GM23338 (cell line): ENCODE measurements around the gene FBXL4. TPM values are rescaled to one million over a fixed set of nuclear protein-coding genes. Genes with fewer than 3 reads are reported as not detected.

Experiments
- ATAC-seq: fragments of 200-7000 bp; cut with Tn5 transposase; 3 replicates; pipeline ENCODE4 v1.9.1; 2020
- DNase-seq: peaks from one replicate; pipeline ENCODE4 v3.0.0-alpha.2; 2015; ENCODE audit warnings: low spot score
- H2AFZ ChIP-seq: fragments of 200-600 bp; sonication (generic); 2 replicates; pipeline ENCODE4 v1.8.0; 2016; ENCODE audit warnings: antibody characterized with exemption, mild to moderate bottlenecking, moderate library complexity
- H3F3A ChIP-seq: fragments of 200-600 bp; sonication (generic); replicated peaks from 2 replicates; pipeline ENCODE4 v1.8.0; 2017; ENCODE audit warnings: antibody characterized with exemption, mixed run types, low read depth
- H3K27ac ChIP-seq: fragments of 200-600 bp; sonication (generic); 2 replicates; pipeline ENCODE4 v1.6.1; 2016; ENCODE audit warnings: low read depth
- H3K27me3 ChIP-seq: fragments of 200-600 bp; sonication (generic); 2 replicates; pipeline ENCODE4 v1.8.0; 2016; ENCODE audit warnings: mild to moderate bottlenecking, mixed run types, moderate library complexity; ENCODE audit not compliant: insufficient read depth
- H3K36me3 ChIP-seq: fragments of 200-600 bp; sonication (generic); 2 replicates; pipeline ENCODE4 v1.8.0; 2016; ENCODE audit warnings: mild to moderate bottlenecking; ENCODE audit not compliant: insufficient read depth
- H3K4me1 ChIP-seq: fragments of 200-600 bp; sonication (generic); 2 replicates; pipeline ENCODE4 v1.8.0; 2016; ENCODE audit warnings: mild to moderate bottlenecking, moderate library complexity; ENCODE audit not compliant: insufficient read depth
- H3K4me2 ChIP-seq: fragments of 200-600 bp; sonication (generic); 2 replicates; pipeline ENCODE4 v1.7.1; 2017; ENCODE audit warnings: mixed run types
- H3K4me3 ChIP-seq: fragments of 200-600 bp; sonication (generic); 2 replicates; pipeline ENCODE4 v1.6.1; 2016; ENCODE audit warnings: mixed run types
- H3K79me2 ChIP-seq: fragments of 200-600 bp; sonication (generic); replicated peaks from 2 replicates; pipeline ENCODE4 v1.8.0; 2017; ENCODE audit warnings: mild to moderate bottlenecking; ENCODE audit not compliant: insufficient read depth
- H3K9me2 ChIP-seq: fragments of 200-600 bp; sonication (generic); 2 replicates; pipeline ENCODE4 v1.8.0; 2017; ENCODE audit not compliant: insufficient read depth
- H4K20me1 ChIP-seq: fragments of 200-600 bp; sonication (generic); replicated peaks from 2 replicates; pipeline ENCODE4 v1.8.0; 2017; ENCODE audit warnings: mild to moderate bottlenecking; ENCODE audit not compliant: insufficient read depth
- H3K27ac Mint-ChIP-seq: 2 replicates; pipeline ENCODE4 v1.8.0; 2020; ENCODE audit warnings: inconsistent platforms, mild to moderate bottlenecking, moderate library complexity, mixed read lengths
- H3K27me3 Mint-ChIP-seq: 3 replicates; pipeline ENCODE4 v1.8.0; 2022; ENCODE audit warnings: low read depth, mild to moderate bottlenecking, moderate library complexity, mixed read lengths, inconsistent platforms; ENCODE audit not compliant: insufficient read depth, poor library complexity
- H3K36me3 Mint-ChIP-seq: 3 replicates; pipeline ENCODE4 v1.8.0; 2021; ENCODE audit warnings: low read depth, mild to moderate bottlenecking, inconsistent platforms, moderate library complexity, mixed read lengths
- H3K4me1 Mint-ChIP-seq: 3 replicates; pipeline ENCODE4 v1.8.0; 2020; ENCODE audit warnings: mild to moderate bottlenecking, inconsistent platforms, mixed read lengths
- H3K4me3 Mint-ChIP-seq: 3 replicates; pipeline ENCODE4 v1.8.0; 2021; ENCODE audit warnings: moderate library complexity, mild to moderate bottlenecking, inconsistent platforms, mixed read lengths
- H3K9me3 Mint-ChIP-seq: 3 replicates; pipeline ENCODE4 v1.8.0; 2020; ENCODE audit warnings: moderate library complexity, mild to moderate bottlenecking, inconsistent platforms, mixed read lengths
- CREB1 ChIP-seq: fragments of 250-450 bp; sonication (Bioruptor Pico); IDR thresholded peaks from 2 replicates; pipeline ENCODE4 v1.5.0; 2020; ENCODE audit warnings: low read depth, mild to moderate bottlenecking, moderate library complexity
- ETS1 ChIP-seq: IDR thresholded peaks from 2 replicates; pipeline ENCODE4 v1.6.1; 2016; ENCODE audit warnings: antibody characterized with exemption
- EZH2 ChIP-seq: fragments of 200-600 bp; sonication (generic); IDR thresholded peaks from one replicate; pipeline ENCODE4 v1.8.0; 2017; ENCODE audit warnings: antibody characterized with exemption, mild to moderate bottlenecking, low read depth; ENCODE audit not compliant: unreplicated experiment
- JUNB ChIP-seq: IDR thresholded peaks from one replicate; pipeline ENCODE4 v1.6.1; 2016; ENCODE audit warnings: antibody characterized with exemption; ENCODE audit not compliant: unreplicated experiment
- NANOG ChIP-seq: IDR thresholded peaks from 2 replicates; pipeline ENCODE4 v1.6.1; 2016; ENCODE audit warnings: antibody characterized with exemption, borderline replicate concordance
- POLR2AphosphoS5 ChIP-seq: IDR thresholded peaks from 2 replicates; pipeline ENCODE4 v1.6.1; 2016; ENCODE audit warnings: antibody characterized with exemption, low read depth
- REST ChIP-seq: IDR thresholded peaks from one replicate; pipeline ENCODE4 v1.6.1; 2018; ENCODE audit warnings: antibody characterized with exemption; ENCODE audit not compliant: unreplicated experiment
- ZNF114 ChIP-seq: fragments of 250-450 bp; sonication (Bioruptor Pico); IDR thresholded peaks from 2 replicates; pipeline ENCODE4 v1.5.0; 2020; ENCODE audit warnings: mild to moderate bottlenecking, moderate library complexity
- ZNF331 ChIP-seq: fragments of 250-450 bp; sonication (Bioruptor Pico); IDR thresholded peaks from 2 replicates; pipeline ENCODE4 v1.5.0; 2020; ENCODE audit warnings: low read depth, mild to moderate bottlenecking, moderate library complexity
- ZNF462 ChIP-seq: fragments of 250-450 bp; sonication (Bioruptor Pico); IDR thresholded peaks from 2 replicates; pipeline ENCODE4 v1.5.0; 2020; ENCODE audit warnings: mild to moderate bottlenecking, moderate library complexity
- polyA plus RNA-seq: library from polyadenylated mRNA; unstranded; fragments of >200 nt; fragmentation: Nextera tagmentation; extraction: Ambion mirVana; gene quantifications from 2 replicates; pipeline ENCODE4 v1.2.1, GENCODE V29; 2016
- total RNA-seq: library from RNA; depleted of rRNA; stranded (reverse); fragments of >200 nt; shearing (Covaris generic); gene quantifications from 2 replicates; pipeline ENCODE4 v1.2.3, GENCODE V29; 2014

The FBXL4 gene
- total and polyA plus RNA-seq, 2 experiments from 2014 or later, result 8.5 to 23.4 TPM

GRCh38 chr6:98974309-98974708 lies 26.6 kb upstream of the FBXL4 start (continued):
- TF ChIP-seq REST (no peak), ZNF462 (CRISPR knock-in tag) (no peak), EZH2 (no peak)

- no peak for ATAC-seq
- Mint-ChIP-seq H3K9me3 (no peaks in the 10 kb centered on the region; the same call in 2 of the 3 replicates), H3K27me3 (peaks cover 2% of the 10 kb centered on the region), H3K4me1 (peaks cover 10% of the 10 kb centered on the region), H3K4me3 (no peak overlapping the region), H3K36me3 (no peaks in the 10 kb centered on the region), H3K27ac (no peak overlapping the region)
- Histone ChIP-seq H4K20me1 (no peaks in the 10 kb centered on the region), H3K27me3 (no peaks in the 10 kb centered on the region), H3K4me2 (no peak overlapping the region), H3K4me1 (peaks cover 14% of the 10 kb centered on the region), H3K36me3 (no peaks in the 10 kb centered on the region), H3K27ac (no peak overlapping the region), H3K79me2 (no peaks in the 10 kb centered on the region), H2AFZ (no peak overlapping the region), H3K9me2 (peaks cover 21% of the 10 kb centered on the region), H3F3A (no peaks in the 10 kb centered on the region), H3K4me3 (no peak overlapping the region)
- no peak for DNase-seq
- TF ChIP-seq JUNB (no peak), CREB1 (CRISPR knock-in tag) (no peak), ZNF331 (CRISPR knock-in tag) (no peak), ETS1 (no peak), NANOG (no peak), POLR2AphosphoS5 (no peak), EZH2 (no peak), REST (no peak), ZNF114 (CRISPR knock-in tag) (no peak)
Observed at GRCh38 chr6:98973571-98973970, 25.8 kb upstream of the FBXL4 start.
